Measurements from ENCODE around the gene FARP1.

- TF ChIP-seq EZH2phosphoT487 (IDR thresholded peaks at IDR 0.05; ENCODE audit: borderline replicate concordance, low read length) (no peak), CTCF (IDR thresholded peaks at IDR 0.05; ENCODE audit: low read depth, low read length, poor library complexity, severe bottlenecking) (no peak)
These were observed 171.0 kb downstream of the FARP1 start for GRCh38 chr13:98313922-98314292.

All from DOHH2 (cell line).